Naive B cell (primary cell): ENCODE data around the gene MAPK12. TPM values are rescaled to one million over a fixed set of nuclear protein-coding genes. Genes with fewer than 3 reads are reported as not detected.
A peak's percentile ranks its signal among the peaks of the same experiment; 100 is the strongest.

Experiments used
- ATAC-seq, 2 donors: fragments of 150-1000 bp; cut with Tn5 transposase; 2 replicates each; pipeline ENCODE4 v1.10.0; 2021; ENCODE audit warnings: low read depth in 2 of 2, mild to moderate bottlenecking in 2 of 2, moderate library complexity in 2 of 2
- DNase-seq: peaks from one replicate; pipeline ENCODE4 v3.0.0; 2022
- H3K27ac Mint-ChIP-seq, 6 donors: one replicate each; pipeline ENCODE4 v1.8.0; 2020 to 2022; ENCODE audit warnings: mild to moderate bottlenecking in 6 of 6, mixed read lengths in 6 of 6, moderate library complexity in 5 of 6, inconsistent platforms in 2 of 6
- H3K27me3 Mint-ChIP-seq, 3 donors: one replicate each; pipeline ENCODE4 v1.8.0; 2021 to 2022; ENCODE audit warnings: mixed read lengths in 3 of 3, mild to moderate bottlenecking in 1 of 3
- H3K36me3 Mint-ChIP-seq, 2 donors: one replicate each; pipeline ENCODE4 v1.8.0; 2020 to 2022; ENCODE audit warnings: mixed read lengths in 2 of 2, inconsistent platforms in 1 of 2, mild to moderate bottlenecking in 1 of 2
- H3K4me1 Mint-ChIP-seq, 3 donors: one replicate each; pipeline ENCODE4 v1.8.0; 2020 to 2022; ENCODE audit warnings: mixed read lengths in 3 of 3, inconsistent platforms in 1 of 3, mild to moderate bottlenecking in 1 of 3, moderate library complexity in 1 of 3
- H3K4me3 Mint-ChIP-seq, 8 donors: one replicate each; pipeline ENCODE4 v1.8.0; 2020 to 2022; ENCODE audit warnings: mild to moderate bottlenecking in 8 of 8, mixed read lengths in 8 of 8, moderate library complexity in 8 of 8, inconsistent platforms in 2 of 8
- H3K9me3 Mint-ChIP-seq, 7 donors: one replicate each; pipeline ENCODE4 v1.8.0; 2020 to 2022; ENCODE audit warnings: mixed read lengths in 7 of 7, mild to moderate bottlenecking in 5 of 7, inconsistent platforms in 2 of 7, moderate library complexity in 1 of 7
- polyA plus RNA-seq, 6 donors: library from polyadenylated mRNA; unstranded; fragments of 300-500 nt; fragmentation: Illumina TruSeq; gene quantifications; one replicate each; pipeline ENCODE4 v1.2.3, GENCODE V29; 2021; ENCODE audit warnings: low read depth in 6 of 6

MAPK12 gene
- polyA plus RNA-seq, 6 donors from 2014 or later: 0.04 to 0.19 (median 0.09) TPM; not detected in 1

- no peaks in the 10 kb centered on the region for H3K4me1 Mint-ChIP-seq
- no peak overlapping the region for H3K4me3 Mint-ChIP-seq
- H3K27me3 Mint-ChIP-seq: peaks cover 0 to 7% (median 0%) of the 10 kb centered on the region in 3 donors
- H3K9me3 Mint-ChIP-seq: no peaks in the 10 kb centered on the region
- H3K27ac Mint-ChIP-seq: no peak overlapping the region
- ATAC-seq: no peak
- H3K36me3 Mint-ChIP-seq: no peaks in the 10 kb centered on the region
- no peak for DNase-seq
Observed at GRCh38 chr22:50283821-50284220, 22.3 kb upstream of the MAPK12 start.

- Mint-ChIP-seq H3K9me3 (no peaks in the 10 kb centered on the region), H3K4me1 (no peaks in the 10 kb centered on the region), H3K27ac (no peak overlapping the region), H3K4me3 (no peak overlapping the region), H3K36me3 (no peaks in the 10 kb centered on the region), H3K27me3 (no peaks in the 10 kb centered on the region)
- ATAC-seq (peak in 1 of 2 donors; percentile 43), DNase-seq (no peak)
Observed at GRCh38 chr22:50282361-50283155, 21.1 kb upstream of the MAPK12 start.

GRCh38 chr22:50281957-50282356 is 20.5 kb upstream of the MAPK12 start:
- DNase-seq (no peak), ATAC-seq (no peak)
- Mint-ChIP-seq H3K9me3 (no peaks in the 10 kb centered on the region), H3K36me3 (no peaks in the 10 kb centered on the region), H3K4me1 (no peaks in the 10 kb centered on the region), H3K4me3 (no peak overlapping the region), H3K27ac (no peak overlapping the region), H3K27me3 (no peaks in the 10 kb centered on the region)

GRCh38 chr22:50281384-50281760 is 19.9 kb upstream of the MAPK12 start:
- ATAC-seq: no peak
- Mint-ChIP-seq H3K27ac (no peak overlapping the region), H3K4me1 (no peaks in the 10 kb centered on the region), H3K9me3 (no peaks in the 10 kb centered on the region), H3K36me3 (no peaks in the 10 kb centered on the region), H3K27me3 (no peaks in the 10 kb centered on the region), H3K4me3 (no peak overlapping the region)
- DNase-seq: no peak

- Mint-ChIP-seq H3K27me3 (no peaks in the 10 kb centered on the region), H3K36me3 (no peaks in the 10 kb centered on the region), H3K4me1 (peaks cover 0 to 1% (median 0%) of the 10 kb centered on the region in 3 donors), H3K27ac (peak overlapping the region in 2 of 6 donors; percentile 44 to 63), H3K9me3 (no peaks in the 10 kb centered on the region), H3K4me3 (no peak overlapping the region)
- ATAC-seq: no peak
- no peak for DNase-seq
Observed at GRCh38 chr22:50280708-50281383, 19.4 kb upstream of the MAPK12 start.

GRCh38 chr22:50280022-50280707 is 18.7 kb upstream of the MAPK12 start:
- Mint-ChIP-seq H3K27ac (no peak overlapping the region), H3K27me3 (no peaks in the 10 kb centered on the region), H3K36me3 (no peaks in the 10 kb centered on the region), H3K4me1 (peaks cover 0 to 4% (median 2%) of the 10 kb centered on the region in 3 donors), H3K9me3 (no peaks in the 10 kb centered on the region), H3K4me3 (no peak overlapping the region)
- ATAC-seq (no peak), DNase-seq (no peak)

GRCh38 chr22:50278956-50279619 is 17.6 kb upstream of the MAPK12 start:
- ATAC-seq (no peak), DNase-seq (no peak)
- no peak overlapping the region for H3K4me3 Mint-ChIP-seq
- no peaks in the 10 kb centered on the region for H3K9me3 Mint-ChIP-seq
- H3K4me1 Mint-ChIP-seq: peaks cover 3 to 8% (median 4%) of the 10 kb centered on the region in 3 donors
- peaks cover 0 to 1% (median 0%) of the 10 kb centered on the region in 3 donors for H3K27me3 Mint-ChIP-seq
- peak overlapping the region in 1 of 6 donors; percentile 44 for H3K27ac Mint-ChIP-seq
- H3K36me3 Mint-ChIP-seq: no peaks in the 10 kb centered on the region

- Mint-ChIP-seq H3K4me3 (no peak overlapping the region), H3K36me3 (no peaks in the 10 kb centered on the region), H3K27ac (no peak overlapping the region), H3K4me1 (peaks cover 4 to 13% (median 7%) of the 10 kb centered on the region in 3 donors), H3K9me3 (no peaks in the 10 kb centered on the region), H3K27me3 (peaks cover 0 to 6% (median 0%) of the 10 kb centered on the region in 3 donors)
- ATAC-seq (no peak), DNase-seq (no peak)
Observed at GRCh38 chr22:50278461-50278860, 17.0 kb upstream of the MAPK12 start.

GRCh38 chr22:50277761-50278160 is 16.3 kb upstream of the MAPK12 start:
- ATAC-seq (no peak), DNase-seq (no peak)
- Mint-ChIP-seq H3K9me3 (no peaks in the 10 kb centered on the region), H3K27me3 (peaks cover 0 to 6% (median 0%) of the 10 kb centered on the region in 3 donors), H3K4me1 (peaks cover 4 to 13% (median 10%) of the 10 kb centered on the region in 3 donors), H3K4me3 (no peak overlapping the region), H3K27ac (peak overlapping the region in 1 of 6 donors; percentile 56), H3K36me3 (no peaks in the 10 kb centered on the region)

GRCh38 chr22:50276143-50276542 is 14.7 kb upstream of the MAPK12 start:
- Mint-ChIP-seq H3K9me3 (no peaks in the 10 kb centered on the region), H3K4me3 (no peak overlapping the region), H3K27me3 (peaks cover 0 to 6% (median 0%) of the 10 kb centered on the region in 3 donors), H3K27ac (no peak overlapping the region), H3K4me1 (peaks cover 4 to 13% (median 11%) of the 10 kb centered on the region in 3 donors), H3K36me3 (no peaks in the 10 kb centered on the region)
- ATAC-seq: peak; percentile 70 to 78
- peak; percentile 38 for DNase-seq

GRCh38 chr22:50275181-50276055 is 13.9 kb upstream of the MAPK12 start:
- Mint-ChIP-seq H3K27ac (no peak overlapping the region), H3K36me3 (no peaks in the 10 kb centered on the region), H3K9me3 (no peaks in the 10 kb centered on the region), H3K4me1 (peaks cover 8 to 19% (median 11%) of the 10 kb centered on the region in 3 donors), H3K4me3 (peak overlapping the region in 1 of 8 donors; percentile 44), H3K27me3 (peaks cover 0 to 6% (median 0%) of the 10 kb centered on the region in 3 donors)
- ATAC-seq (no peak), DNase-seq (no peak)

GRCh38 chr22:50274771-50275170 is 13.3 kb upstream of the MAPK12 start:
- no peaks in the 10 kb centered on the region for H3K9me3 Mint-ChIP-seq
- peaks cover 0 to 6% (median 0%) of the 10 kb centered on the region in 3 donors for H3K27me3 Mint-ChIP-seq
- H3K27ac Mint-ChIP-seq: no peak overlapping the region
- H3K36me3 Mint-ChIP-seq: no peaks in the 10 kb centered on the region
- ATAC-seq (no peak), DNase-seq (no peak)
- no peak overlapping the region for H3K4me3 Mint-ChIP-seq
- H3K4me1 Mint-ChIP-seq: peaks cover 8 to 19% (median 11%) of the 10 kb centered on the region in 3 donors
